ENCODE measurements around the gene NFE2L2.

DNA sequence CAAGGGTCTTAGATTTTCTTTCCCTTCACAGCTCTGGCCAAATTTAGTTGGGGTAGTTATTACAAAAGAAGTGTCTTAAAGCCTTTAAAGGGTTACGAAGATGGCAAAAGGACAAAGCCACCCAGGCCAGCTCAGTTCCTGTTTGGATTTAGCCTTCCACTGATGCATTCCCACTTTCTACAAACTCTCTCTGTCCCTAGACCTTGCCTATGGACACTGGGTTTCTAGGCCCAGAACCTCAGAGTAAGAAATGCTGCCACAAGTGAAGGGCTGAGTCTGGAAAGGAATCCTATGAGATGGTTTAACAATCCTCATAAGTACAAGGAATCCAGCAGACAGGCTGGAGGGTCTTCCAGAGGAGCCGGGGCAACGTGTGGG, 13.4 kb downstream of the NFE2L2 start:
- TF ChIP-seq, protein P1, sequence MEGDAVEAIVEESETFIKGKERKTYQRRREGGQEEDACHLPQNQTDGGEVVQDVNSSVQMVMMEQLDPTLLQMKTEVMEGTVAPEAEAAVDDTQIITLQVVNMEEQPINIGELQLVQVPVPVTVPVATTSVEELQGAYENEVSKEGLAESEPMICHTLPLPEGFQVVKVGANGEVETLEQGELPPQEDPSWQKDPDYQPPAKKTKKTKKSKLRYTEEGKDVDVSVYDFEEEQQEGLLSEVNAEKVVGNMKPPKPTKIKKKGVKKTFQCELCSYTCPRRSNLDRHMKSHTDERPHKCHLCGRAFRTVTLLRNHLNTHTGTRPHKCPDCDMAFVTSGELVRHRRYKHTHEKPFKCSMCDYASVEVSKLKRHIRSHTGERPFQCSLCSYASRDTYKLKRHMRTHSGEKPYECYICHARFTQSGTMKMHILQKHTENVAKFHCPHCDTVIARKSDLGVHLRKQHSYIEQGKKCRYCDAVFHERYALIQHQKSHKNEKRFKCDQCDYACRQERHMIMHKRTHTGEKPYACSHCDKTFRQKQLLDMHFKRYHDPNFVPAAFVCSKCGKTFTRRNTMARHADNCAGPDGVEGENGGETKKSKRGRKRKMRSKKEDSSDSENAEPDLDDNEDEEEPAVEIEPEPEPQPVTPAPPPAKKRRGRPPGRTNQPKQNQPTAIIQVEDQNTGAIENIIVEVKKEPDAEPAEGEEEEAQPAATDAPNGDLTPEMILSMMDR (IDR thresholded peaks at IDR 0.05): no peak
- TF ChIP-seq EP300 (IDR thresholded peaks at IDR 0.05; ENCODE audit: low read depth) (no peak), POLR2A (IDR thresholded peaks at IDR 0.05) (no peak)

Data from transverse colon (tissue), 3 donors.